Adrenal gland (tissue), 12 donors: ENCODE data around the gene TLE5. TPM values are rescaled to one million over a fixed set of nuclear protein-coding genes. Genes with fewer than 3 reads are reported as not detected.

Experiments used
- DNase-seq, 7 donors: peaks; one replicate each; pipeline ENCODE4 v3.0.0-alpha.2; 2019 to 2020
- H3K27ac ChIP-seq, 5 donors: fragments of 200-600 bp; sonication (generic) in 4 of 5; 1 replicate in 3 of 5; 2 replicates in 2 of 5; pipeline versions ENCODE4 v1.5.1 to v1.8.0; 2016 to 2020; ENCODE audit warnings: mild to moderate bottlenecking in 1 of 5
- H3K27me3 ChIP-seq: fragments of 200-600 bp; 2 replicates; pipeline ENCODE4 v1.8.0; 2021
- H3K36me3 ChIP-seq, 2 donors: fragments of 200-600 bp; replicated peaks in 1 of 2; 1 replicate in 1 of 2; 2 replicates in 1 of 2; pipeline versions ENCODE4 v1.5.1 to v1.8.0; 2018 to 2022
- H3K4me1 ChIP-seq, 2 donors: fragments of 200-600 bp; replicated peaks in 1 of 2; 1 replicate in 1 of 2; 2 replicates in 1 of 2; pipeline versions ENCODE4 v1.5.1 to v1.8.0; 2018 to 2021
- H3K4me3 ChIP-seq, 4 donors: fragments of 200-600 bp; sonication (generic) in 3 of 4; one replicate each; pipeline ENCODE4 v1.5.1; 2016 to 2018
- H3K9me3 ChIP-seq, 3 donors: fragments of 200-600 bp; sonication (generic) in 1 of 3; replicated peaks in 1 of 3; 1 replicate in 2 of 3; 2 replicates in 1 of 3; pipeline versions ENCODE4 v1.5.1 to v1.8.0; 2016 to 2021
- POLR2A ChIP-seq, 2 donors: fragments of 450-650 bp; IDR thresholded peaks; one replicate each; pipeline ENCODE4 v1.6.1; 2017; ENCODE audit warnings: antibody characterized with exemption in 2 of 2, mild to moderate bottlenecking in 2 of 2, moderate library complexity in 1 of 2
- WGBS, 4 donors: extraction: QIAGEN DNeasy Blood & Tissue Kit in 2 of 4; methylation state at CpG; one replicate each; pipeline versions ENCODE4 v1.1.5 to v1.1.7; 2013 to 2017; 5-methylcytosine and 5-hydroxymethylcytosine counted together
- intact Hi-C, 2 donors: fragments of 100-400 bp; cut with DNase I; formaldehyde crosslinking; loops; one replicate each; pipeline versions ENCODE4 v1.14.1 to v1.15.0; 2022 to 2023
- polyA plus RNA-seq, 3 donors: library from polyadenylated mRNA; stranded (reverse); fragments of 200-250 nt in 2 of 3; fragments of 350-450 nt in 1 of 3; fragmentation: Illumina TruSeq in 1 of 3; extraction: RNeasy Lipid Tissue Mini Kit (QIAGEN cat#74804) in 1 of 3; gene quantifications; one replicate each; pipeline ENCODE4 v1.2.3, GENCODE V29; 2013 to 2014
- total RNA-seq, 9 donors: library from RNA; depleted of rRNA in 4 of 9; stranded (reverse); fragments of >200 nt in 4 of 9; fragments of 120-200 nt in 1 of 9; fragmentation: NEBNext Ultra II Directional in 1 of 9; extraction: Animal tissue kit (Norgen Biotek cat#: 25700) in 1 of 9; gene quantifications; one replicate each; pipeline versions ENCODE4 v1.1.0 to v1.2.4, GENCODE V29; 2013 to 2023
- TF ChIP-seq, protein P1 (sequence below), 6 experiments: fragments of 450-650 bp in 4 of 6; fragments of 200-600 bp in 2 of 6; sonication (generic) in 1 of 6; IDR thresholded peaks; 1 replicate in 5 of 6; 2 replicates in 1 of 6; pipeline versions ENCODE4 v1.5.1 to v1.8.0; 2016 to 2021; ENCODE audit warnings: antibody characterized with exemption in 6 of 6, mild to moderate bottlenecking in 2 of 6, moderate library complexity in 1 of 6
- donor health status: healthy with polysubstance abuse.
- donor health status: Bipolar disorder and iron deficiency.
- donor health status: DM: yes; HTN: yes; CAD: no.
- donor health status: DM: no; HTN: no; CAD: no.
- donor health status: DM: no; HTN: no; CAD: no.
- donor health status: DM: yes; HTN: yes; CAD: no.

TLE5 gene
- total and polyA plus RNA-seq, 12 donors: 167 to 2,300 (median 670) TPM

DNA sequence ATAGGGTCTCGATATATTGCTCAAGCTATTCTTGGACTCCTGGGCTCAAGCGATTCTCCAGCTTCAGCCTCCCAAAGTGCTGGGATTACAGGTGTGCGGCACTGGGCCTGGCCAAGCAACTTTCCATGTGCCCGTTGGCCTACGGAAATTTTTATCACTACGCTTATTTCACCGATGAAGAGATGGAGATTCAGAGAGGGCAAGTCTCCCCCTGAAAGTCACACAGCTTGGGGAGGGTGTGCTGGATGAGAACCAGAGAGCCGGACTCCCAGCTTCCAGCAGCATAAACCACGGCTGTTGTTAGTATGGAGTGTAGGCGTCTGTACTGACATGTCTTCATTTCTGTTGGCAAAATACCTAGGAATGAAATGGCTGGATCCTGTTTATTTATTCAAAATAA is 20.0 kb upstream of the TLE5 start:
- WGBS, 4 donors: 90 to 93% (median 91%) methylated on average over 10 of the region's 10 CpGs
- no peak for DNase-seq
- no peak for TF ChIP-seq POLR2A (IDR thresholded peaks at IDR 0.05)
- TF ChIP-seq, protein P1, sequence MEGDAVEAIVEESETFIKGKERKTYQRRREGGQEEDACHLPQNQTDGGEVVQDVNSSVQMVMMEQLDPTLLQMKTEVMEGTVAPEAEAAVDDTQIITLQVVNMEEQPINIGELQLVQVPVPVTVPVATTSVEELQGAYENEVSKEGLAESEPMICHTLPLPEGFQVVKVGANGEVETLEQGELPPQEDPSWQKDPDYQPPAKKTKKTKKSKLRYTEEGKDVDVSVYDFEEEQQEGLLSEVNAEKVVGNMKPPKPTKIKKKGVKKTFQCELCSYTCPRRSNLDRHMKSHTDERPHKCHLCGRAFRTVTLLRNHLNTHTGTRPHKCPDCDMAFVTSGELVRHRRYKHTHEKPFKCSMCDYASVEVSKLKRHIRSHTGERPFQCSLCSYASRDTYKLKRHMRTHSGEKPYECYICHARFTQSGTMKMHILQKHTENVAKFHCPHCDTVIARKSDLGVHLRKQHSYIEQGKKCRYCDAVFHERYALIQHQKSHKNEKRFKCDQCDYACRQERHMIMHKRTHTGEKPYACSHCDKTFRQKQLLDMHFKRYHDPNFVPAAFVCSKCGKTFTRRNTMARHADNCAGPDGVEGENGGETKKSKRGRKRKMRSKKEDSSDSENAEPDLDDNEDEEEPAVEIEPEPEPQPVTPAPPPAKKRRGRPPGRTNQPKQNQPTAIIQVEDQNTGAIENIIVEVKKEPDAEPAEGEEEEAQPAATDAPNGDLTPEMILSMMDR (IDR thresholded peaks at IDR 0.05): no peak
- intact Hi-C loops: no loop called here
- no peaks in the 10 kb centered on the region for H3K36me3 ChIP-seq
- no peak overlapping the region for H3K27ac ChIP-seq
- H3K27me3 ChIP-seq: no peaks in the 10 kb centered on the region
- no peaks in the 10 kb centered on the region for H3K9me3 ChIP-seq
- no peaks in the 10 kb centered on the region for H3K4me1 ChIP-seq
- no peak overlapping the region for H3K4me3 ChIP-seq

DNA sequence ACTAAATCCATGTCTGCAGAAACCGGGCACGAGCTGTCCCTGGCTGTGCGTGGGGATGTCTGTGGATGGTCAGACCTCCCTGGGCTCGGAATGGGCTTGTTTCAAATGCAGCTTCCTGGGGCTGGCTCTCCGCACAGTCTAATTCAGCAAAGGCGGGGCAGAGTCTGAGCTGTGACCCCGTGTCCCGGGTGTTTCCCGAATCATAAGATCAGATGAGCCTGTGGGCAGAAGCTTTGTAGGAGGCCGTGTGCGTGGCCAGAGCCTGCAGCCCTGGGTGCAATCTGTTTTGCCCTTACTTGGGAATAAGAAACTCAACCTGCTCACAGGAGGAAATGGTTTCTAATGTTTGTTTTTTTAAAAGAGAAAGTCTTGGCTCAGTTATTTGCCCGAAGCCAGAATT is 18.0 kb upstream of the TLE5 start:
- no peaks in the 10 kb centered on the region for H3K27me3 ChIP-seq
- no peaks in the 10 kb centered on the region for H3K9me3 ChIP-seq
- H3K4me1 ChIP-seq: no peaks in the 10 kb centered on the region
- peak in 1 of 7 donors; percentile 9 for DNase-seq
- H3K36me3 ChIP-seq: no peaks in the 10 kb centered on the region
- 50 to 62% (median 54%) methylated on average over 9 to 12 of the region's 12 CpGs for WGBS, 4 donors
- no peak overlapping the region for H3K27ac ChIP-seq
- intact Hi-C loops: no loop called here
- no peak overlapping the region for H3K4me3 ChIP-seq
- TF ChIP-seq POLR2A (IDR thresholded peaks at IDR 0.05): no peak
- TF ChIP-seq, protein P1 (IDR thresholded peaks at IDR 0.05): no peak

DNA sequence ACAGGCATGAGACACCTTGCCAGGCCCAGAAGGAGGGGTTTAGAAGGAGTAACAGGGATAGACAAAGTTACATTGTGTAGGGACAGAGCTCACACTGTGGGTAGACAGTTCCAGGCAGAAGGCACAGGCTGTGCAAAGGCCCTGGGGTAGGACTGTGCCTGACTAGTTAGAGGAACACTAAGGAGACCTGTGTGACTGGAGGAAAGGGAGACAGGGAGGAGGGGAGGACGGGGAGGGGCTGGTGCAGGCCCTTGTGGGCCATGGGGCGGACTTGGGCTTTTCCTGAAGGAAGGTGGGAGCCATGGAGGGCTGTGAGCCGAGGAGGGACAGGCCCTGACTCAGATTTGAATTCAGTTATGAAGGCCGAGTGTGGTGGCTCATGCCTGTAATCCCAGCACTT is 17.3 kb upstream of the TLE5 start:
- no peak overlapping the region for H3K27ac ChIP-seq
- H3K4me3 ChIP-seq: no peak overlapping the region
- 74 to 78% (median 76%) methylated on average over 4 of the region's 4 CpGs for WGBS, 4 donors
- no peak for DNase-seq
- H3K4me1 ChIP-seq: no peaks in the 10 kb centered on the region
- no peaks in the 10 kb centered on the region for H3K9me3 ChIP-seq
- TF ChIP-seq POLR2A (IDR thresholded peaks at IDR 0.05): no peak
- TF ChIP-seq, protein P1 (IDR thresholded peaks at IDR 0.05): no peak
- H3K36me3 ChIP-seq: no peaks in the 10 kb centered on the region
- intact Hi-C loops: loop anchor here (10.0 kb wide), 3 partner anchors 45 to 125 kb away; no protein-coding TSS in a partner anchor
- no peaks in the 10 kb centered on the region for H3K27me3 ChIP-seq

DNA sequence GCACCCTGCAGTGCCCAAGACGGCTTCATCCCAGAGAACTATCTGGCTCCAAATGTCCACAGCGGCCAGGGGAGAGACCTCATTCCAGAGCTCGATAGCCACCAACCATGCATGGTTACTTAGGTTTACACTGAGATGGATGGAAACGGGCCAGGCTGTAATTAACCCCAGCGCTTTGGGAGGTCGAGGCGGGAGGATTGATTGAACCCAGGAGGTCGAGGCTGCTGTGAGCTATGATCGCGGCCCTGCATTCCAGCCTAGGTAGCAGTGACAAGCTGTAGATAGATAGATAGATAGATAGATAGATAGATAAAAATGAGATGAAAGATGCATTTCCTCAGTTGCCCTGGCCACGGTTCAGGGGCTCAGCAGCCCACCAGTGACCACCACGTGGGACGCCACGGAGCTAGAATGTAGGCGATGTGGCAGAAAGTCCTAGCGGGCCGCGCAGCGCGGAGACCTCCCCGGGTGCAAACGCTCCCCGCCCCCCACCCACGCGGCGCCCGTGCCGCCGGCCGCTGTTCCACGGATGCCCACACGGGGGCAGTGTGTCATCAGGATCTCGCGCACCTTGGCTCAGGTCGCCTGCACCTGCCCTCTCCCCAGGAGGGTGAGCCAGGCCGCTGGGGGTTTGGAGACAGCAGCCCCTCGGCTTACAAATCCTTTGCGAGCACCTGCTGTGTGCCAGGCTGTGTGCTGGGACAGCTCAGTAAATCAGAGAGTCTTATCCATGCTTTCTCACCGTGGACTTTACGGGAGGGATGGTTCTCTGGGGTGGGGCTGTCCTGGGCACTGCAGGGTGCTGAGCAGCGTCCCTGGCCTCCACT is 13.5 kb upstream of the TLE5 start:
- intact Hi-C loops: loop anchor here (10.0 kb wide), 3 partner anchors 49 to 121 kb away; no protein-coding TSS in a partner anchor
- 8 to 10% (median 9%) methylated on average over 28 to 41 of the region's 41 CpGs for WGBS, 4 donors
- Histone ChIP-seq H3K9me3 (no peaks in the 10 kb centered on the region), H3K4me1 (no peaks in the 10 kb centered on the region), H3K36me3 (no peaks in the 10 kb centered on the region), H3K4me3 (no peak overlapping the region), H3K27me3 (no peaks in the 10 kb centered on the region), H3K27ac (peak overlapping the region in 1 of 5 donors; percentile 13)
- TF ChIP-seq POLR2A (IDR thresholded peaks at IDR 0.05): no peak
- TF ChIP-seq, protein P1 (IDR thresholded peaks at IDR 0.05): peak; percentile 82 to 93 (median 91)
- peak in 5 of 7 donors; percentile 45 to 74 (median 66) for DNase-seq
